ENCODE data around the gene KAT7.

DNA sequence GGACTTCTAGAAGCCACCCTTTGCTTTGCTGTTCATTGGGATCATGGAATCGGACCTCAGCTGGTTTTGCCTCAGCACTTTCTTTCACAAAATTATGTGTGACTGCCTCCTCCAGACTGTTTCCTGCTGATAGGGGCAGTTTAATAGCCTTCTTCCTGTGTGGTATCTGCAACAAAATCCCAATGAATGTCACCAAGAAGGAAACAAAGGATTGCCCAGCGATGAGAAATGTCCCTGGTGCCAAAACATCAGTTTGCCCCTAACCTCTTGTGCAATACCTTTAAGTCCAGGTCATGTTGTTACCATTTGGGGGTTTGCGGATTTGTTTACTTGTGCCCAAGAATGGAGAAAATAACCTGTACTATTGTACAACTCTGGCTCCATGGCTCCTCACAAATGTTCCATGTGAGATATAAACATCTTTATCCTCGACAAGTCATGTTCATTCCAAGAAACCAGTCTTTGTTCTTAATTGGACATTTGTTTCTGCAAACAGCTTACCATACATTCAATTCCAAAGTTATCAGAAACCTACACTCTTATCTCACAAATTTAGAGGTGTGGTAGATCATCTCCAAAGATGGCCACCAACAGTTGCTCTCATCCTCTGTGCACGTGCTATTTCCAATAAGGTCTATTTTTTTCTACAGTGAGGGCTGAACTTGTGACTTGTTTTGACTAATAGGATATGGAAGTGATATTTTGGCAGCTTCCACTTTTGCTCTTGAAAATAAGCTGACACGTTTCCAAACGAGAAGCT lies 44.5 kb downstream of the KAT7 start:
- TF ChIP-seq CTCF (IDR thresholded peaks at IDR 0.05; ENCODE audit: control extremely low read depth in 1 of 3, insufficient read depth in 1 of 3, low read depth in 1 of 3, low read length in 3 of 3): no peak
- TF ChIP-seq SAP30 (IDR thresholded peaks at IDR 0.05; ENCODE audit: insufficient read depth, insufficient replicate concordance, low read length): no peak
- TF ChIP-seq POLR2AphosphoS5 (IDR thresholded peaks at IDR 0.05; ENCODE audit: low read depth, low read length): no peak
- no peak for TF ChIP-seq EGR1 (IDR thresholded peaks at IDR 0.05; ENCODE audit: borderline replicate concordance, low read depth, low read length)
- no peak for TF ChIP-seq GTF2F1 (IDR thresholded peaks at IDR 0.05; ENCODE audit: borderline replicate concordance, low read depth, low read length)
- TF ChIP-seq, protein P1, sequence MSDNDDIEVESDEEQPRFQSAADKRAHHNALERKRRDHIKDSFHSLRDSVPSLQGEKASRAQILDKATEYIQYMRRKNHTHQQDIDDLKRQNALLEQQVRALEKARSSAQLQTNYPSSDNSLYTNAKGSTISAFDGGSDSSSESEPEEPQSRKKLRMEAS (IDR thresholded peaks at IDR 0.05): no peak
- no peak for TF ChIP-seq KDM4A (IDR thresholded peaks at IDR 0.05; ENCODE audit: low read depth, low read length, severe bottlenecking)
- no peak for TF ChIP-seq SIN3A (conservative IDR thresholded peaks at IDR 0.05 in 1 of 2, IDR thresholded peaks at IDR 0.05 in 1 of 2; ENCODE audit: low read depth in 1 of 2, low read length in 2 of 2)
- no peak for TF ChIP-seq ATF2 (IDR thresholded peaks at IDR 0.05; ENCODE audit: low read length)
- no peak for TF ChIP-seq CHD2 (IDR thresholded peaks at IDR 0.05; ENCODE audit: low read length)
- no peak for TF ChIP-seq MAFK (IDR thresholded peaks at IDR 0.05; ENCODE audit: low read depth, low read length)
- no peak for TF ChIP-seq RFX5 (IDR thresholded peaks at IDR 0.05; ENCODE audit: borderline replicate concordance, low read depth, low read length)

Data from H1 (cell line).